SK-N-MC (cell line): ENCODE results near the gene MRPL17.

Experiments
- FOXP2 ChIP-seq: optimal IDR thresholded peaks from 2 replicates; pipeline ENCODE3; 2011; ENCODE audit warnings: mild to moderate bottlenecking, moderate library complexity; ENCODE audit not compliant: insufficient read depth; ENCODE audit errors: extremely low read length, control extremely low read depth
- POLR2AphosphoS5 ChIP-seq: IDR thresholded peaks from 2 replicates; pipeline ENCODE4 v1.6.1; 2012; ENCODE audit warnings: mild to moderate bottlenecking, low read depth, low read length, borderline replicate concordance

GRCh38 chr11:6656936-6657335 lies 26.2 kb downstream of the MRPL17 start:
- TF ChIP-seq POLR2AphosphoS5: no peak
- TF ChIP-seq FOXP2: no peak
